ENCODE results near the gene LRIG1. TPM values are rescaled to one million over a fixed set of nuclear protein-coding genes. Genes with fewer than 3 reads are reported as not detected.

Gene LRIG1
- total RNA-seq, 1 experiment from 2014 or later: 4.8 TPM

DNA sequence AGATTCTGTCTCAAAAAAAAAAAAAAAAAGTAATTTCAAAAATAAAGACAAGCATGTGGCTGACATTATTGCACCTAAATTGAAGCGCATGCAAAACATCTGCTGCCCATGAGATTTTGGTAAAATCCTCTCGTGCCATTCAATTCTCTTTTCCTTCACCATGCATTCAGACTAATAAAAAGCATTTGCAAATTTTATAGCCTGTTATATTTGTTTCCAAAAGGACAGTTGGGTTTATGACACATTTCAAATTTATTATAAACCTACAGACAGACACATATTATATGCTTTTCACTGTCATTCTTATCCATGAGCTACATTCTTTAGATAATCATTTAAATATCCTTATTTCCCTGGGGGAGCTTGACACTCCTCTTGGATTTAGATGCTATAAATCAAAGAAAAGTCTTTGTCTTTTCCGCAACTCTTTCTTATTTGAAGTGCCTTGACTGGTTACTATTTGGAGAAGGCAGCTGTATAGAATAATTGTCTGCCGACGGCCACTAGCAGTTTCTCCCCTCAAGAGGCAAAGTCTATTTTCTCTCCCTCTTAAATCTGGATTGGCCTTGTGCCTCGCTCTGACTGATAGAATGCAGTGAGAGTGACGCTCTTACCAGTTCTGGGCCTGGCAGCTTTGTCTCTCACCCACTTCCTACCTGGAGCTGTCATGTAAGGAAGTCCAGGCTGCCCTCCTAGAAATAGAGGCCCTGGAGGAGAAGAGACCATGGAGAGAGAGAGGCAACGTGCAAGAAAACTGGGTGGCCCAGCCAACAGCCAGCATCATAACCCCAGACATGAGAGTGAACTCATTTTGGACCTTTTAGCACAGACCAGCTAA, 6.8 kb upstream of the LRIG1 start:
- in situ Hi-C loops (cut with HindIII; ENCODE audit: low pct_unique_long_range_greater_than_20kb, low sequenced_read_pairs): no loop called here
- DNase-seq (ENCODE audit: low read depth, low spot score): no peak

- in situ Hi-C loops (cut with HindIII; ENCODE audit: low pct_unique_long_range_greater_than_20kb, low sequenced_read_pairs): no loop called here
- no peak for DNase-seq (ENCODE audit: low read depth, low spot score)
These were observed 5.3 kb upstream of the LRIG1 start for GRCh38 chr3:66506154-66506553.

- in situ Hi-C loops (cut with HindIII; ENCODE audit: low pct_unique_long_range_greater_than_20kb, low sequenced_read_pairs): no loop called here
- DNase-seq (ENCODE audit: low read depth, low spot score): no peak
These were observed 4.2 kb upstream of the LRIG1 start for GRCh38 chr3:66504850-66505641.

DNA sequence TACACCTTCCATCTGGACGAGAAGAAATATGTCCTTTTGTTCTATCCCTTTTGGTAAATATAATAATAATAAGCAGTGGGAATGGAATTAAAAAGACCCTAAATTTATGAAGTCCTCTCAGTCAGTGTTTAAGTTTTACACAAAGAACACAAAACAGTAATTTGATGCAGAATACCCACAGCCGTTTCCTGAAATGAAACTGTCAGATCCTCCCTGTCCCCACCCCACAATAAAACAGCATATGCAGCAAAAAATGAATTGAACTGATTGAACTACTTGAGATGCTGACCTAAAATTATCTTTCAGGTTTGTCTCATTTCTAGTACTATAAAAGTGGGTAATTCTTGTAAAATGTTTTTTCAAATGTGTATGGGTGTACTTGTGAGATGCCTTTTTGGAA, 2.2 kb upstream of the LRIG1 start:
- in situ Hi-C loops (cut with HindIII; ENCODE audit: low pct_unique_long_range_greater_than_20kb, low sequenced_read_pairs): no loop called here

GRCh38 chr3:66502245-66502874, 1.5 kb upstream of the LRIG1 start:
- DNase-seq (ENCODE audit: low read depth, low spot score): peak; percentile 2
- in situ Hi-C loops (cut with HindIII; ENCODE audit: low pct_unique_long_range_greater_than_20kb, low sequenced_read_pairs): no loop called here

More for the DNA sequence above, 2.2 kb upstream of the LRIG1 start:
- no peak for DNase-seq (ENCODE audit: low read depth, low spot score)

DNA sequence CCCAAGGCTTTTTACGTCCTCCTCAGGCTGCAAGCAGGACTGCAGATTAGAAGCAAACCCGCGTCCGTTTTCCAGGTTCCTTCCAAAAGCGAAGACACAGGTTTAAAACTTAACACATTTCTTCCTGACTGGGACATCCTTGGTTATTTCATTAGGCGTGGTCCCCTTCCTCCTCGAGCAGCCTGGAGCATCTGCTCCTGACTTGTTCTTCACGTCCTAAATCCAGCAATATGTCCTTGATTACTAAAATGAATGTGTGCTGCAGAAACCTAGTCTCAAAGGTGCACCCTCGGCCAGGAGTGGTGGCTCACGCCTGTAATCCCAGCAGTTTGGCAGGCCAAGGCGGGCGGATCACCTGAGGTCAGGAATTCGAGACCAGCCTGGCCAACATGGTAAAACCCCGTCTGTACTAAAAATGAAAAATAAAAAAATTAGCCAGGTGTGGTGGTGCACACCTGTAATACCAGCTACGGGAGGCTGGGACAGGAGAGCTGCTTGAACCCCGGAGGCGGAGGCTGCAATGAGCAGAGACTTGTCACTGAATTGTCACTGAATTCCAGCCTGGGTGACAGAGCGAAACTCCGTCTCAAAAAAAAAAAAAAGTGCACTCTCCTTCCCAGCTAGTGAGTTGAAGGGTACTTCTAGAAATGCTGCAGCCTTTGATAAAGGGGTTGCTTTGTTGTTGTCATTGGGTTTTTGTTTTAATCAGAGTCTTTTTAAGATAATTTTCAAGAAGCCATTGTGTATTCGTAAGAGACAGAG, 842 bp upstream of the LRIG1 start:
- DNase-seq (ENCODE audit: low read depth, low spot score): no peak
- in situ Hi-C loops (cut with HindIII; ENCODE audit: low pct_unique_long_range_greater_than_20kb, low sequenced_read_pairs): no loop called here

- in situ Hi-C loops (cut with HindIII; ENCODE audit: low pct_unique_long_range_greater_than_20kb, low sequenced_read_pairs): no loop called here
- no peak for DNase-seq (ENCODE audit: low read depth, low spot score)
These were observed 794 bp downstream of the LRIG1 start for GRCh38 chr3:66499881-66500575.

GRCh38 chr3:66498687-66499621, 1.9 kb downstream of the LRIG1 start:
- no peak for DNase-seq (ENCODE audit: low read depth, low spot score)
- in situ Hi-C loops (cut with HindIII; ENCODE audit: low pct_unique_long_range_greater_than_20kb, low sequenced_read_pairs): no loop called here

DNA sequence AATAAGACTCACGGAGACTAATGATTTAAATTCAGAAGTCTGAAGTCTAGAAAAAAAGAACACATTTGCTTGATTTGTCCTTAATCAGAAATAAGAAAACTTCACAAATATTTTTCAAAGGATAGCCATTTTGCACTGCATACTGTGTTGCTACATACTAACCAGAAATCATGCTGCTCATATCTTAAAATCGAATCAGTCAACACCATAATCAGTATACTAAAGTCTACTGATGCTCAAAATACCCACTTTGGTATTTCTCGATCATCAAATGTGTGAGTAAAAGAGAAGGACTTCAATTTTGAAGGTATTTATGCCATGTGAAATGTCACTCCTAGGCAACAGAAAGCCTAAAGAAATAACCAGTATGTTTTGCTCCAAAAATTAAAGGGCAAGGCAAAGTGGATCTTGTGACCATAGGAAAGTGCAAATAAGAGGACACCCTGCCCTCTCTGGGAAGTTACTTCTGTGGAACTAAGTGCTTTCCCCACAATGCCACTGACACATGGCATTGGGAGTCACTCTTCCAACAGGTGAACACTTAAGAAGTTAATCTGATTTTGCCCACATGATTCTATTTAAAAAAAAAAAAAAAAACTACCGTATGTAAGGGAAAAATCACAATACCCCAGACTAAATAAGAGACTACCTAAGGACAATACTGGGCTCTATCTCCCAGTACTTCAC, 2.7 kb downstream of the LRIG1 start:
- in situ Hi-C loops (cut with HindIII; ENCODE audit: low pct_unique_long_range_greater_than_20kb, low sequenced_read_pairs): no loop called here
- no peak for DNase-seq (ENCODE audit: low read depth, low spot score)

GRCh38 chr3:66497288-66497984, 3.4 kb downstream of the LRIG1 start:
- DNase-seq (ENCODE audit: low read depth, low spot score): no peak
- in situ Hi-C loops (cut with HindIII; ENCODE audit: low pct_unique_long_range_greater_than_20kb, low sequenced_read_pairs): no loop called here

- DNase-seq (ENCODE audit: low read depth, low spot score): no peak
- in situ Hi-C loops (cut with HindIII; ENCODE audit: low pct_unique_long_range_greater_than_20kb, low sequenced_read_pairs): no loop called here
These were observed 4.1 kb downstream of the LRIG1 start for GRCh38 chr3:66496746-66497145.

- DNase-seq (ENCODE audit: low read depth, low spot score): no peak
- in situ Hi-C loops (cut with HindIII; ENCODE audit: low pct_unique_long_range_greater_than_20kb, low sequenced_read_pairs): no loop called here
These were observed 4.5 kb downstream of the LRIG1 start for GRCh38 chr3:66496301-66496700.

DNA sequence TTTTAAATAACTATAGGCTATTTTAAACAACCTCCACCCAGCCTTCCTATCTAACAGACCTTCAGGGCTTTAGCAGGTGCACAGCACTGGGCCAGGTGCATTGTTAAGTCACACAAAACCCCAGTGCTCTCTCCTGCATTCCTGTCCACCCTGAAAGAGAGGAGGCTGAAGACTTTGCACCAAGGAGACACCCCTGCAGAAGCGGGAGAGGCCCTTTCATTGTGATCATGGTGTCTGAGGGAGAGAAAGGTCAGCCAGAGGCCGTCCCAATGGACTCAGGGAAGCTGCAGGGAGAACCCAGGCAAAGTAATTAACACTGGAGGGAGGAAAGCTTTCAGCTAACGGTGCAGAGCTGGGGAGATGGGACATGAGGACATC, 5.2 kb downstream of the LRIG1 start:
- no peak for DNase-seq (ENCODE audit: low read depth, low spot score)
- in situ Hi-C loops (cut with HindIII; ENCODE audit: low pct_unique_long_range_greater_than_20kb, low sequenced_read_pairs): no loop called here

GRCh38 chr3:66494959-66495667, 5.7 kb downstream of the LRIG1 start:
- no peak for DNase-seq (ENCODE audit: low read depth, low spot score)
- in situ Hi-C loops (cut with HindIII; ENCODE audit: low pct_unique_long_range_greater_than_20kb, low sequenced_read_pairs): no loop called here

Data from SK-MEL-5 (cell line).